WTC11 (cell line): ENCODE data around the gene ACOT2. TPM values are rescaled to one million over a fixed set of nuclear protein-coding genes. Genes with fewer than 3 reads are reported as not detected.

Source experiments
- ATAC-seq: fragments of 200-7000 bp; cut with Tn5 transposase; 2 replicates; pipeline ENCODE4 v1.10.0; 2021; ENCODE audit warnings: mild to moderate bottlenecking, moderate library complexity
- CTCF ChIA-PET: fragments of 300-600 bp; sonication (Branson Sonifier 250); formaldehyde crosslinking; loops from one replicate; lab custom pipeline; 2021; ENCODE audit warnings: antibody characterized with exemption; lab: Charles Lee
- POLR2A ChIA-PET: fragments of 350-600 bp; sonication (Branson Sonifier 250); formaldehyde crosslinking; loops from one replicate; lab custom pipeline; 2021; ENCODE audit warnings: antibody characterized with exemption; lab: Charles Lee
- DNase-seq: peaks from one replicate; pipeline ENCODE4 v3.0.0; 2021; ENCODE audit warnings: low spot score
- H3K27ac Mint-ChIP-seq: 2 replicates; pipeline ENCODE4 v1.8.0; 2021; ENCODE audit warnings: mixed read lengths
- H3K27me3 Mint-ChIP-seq: 2 replicates; pipeline ENCODE4 v1.8.0; 2021; ENCODE audit warnings: low read depth, mild to moderate bottlenecking, moderate library complexity, mixed read lengths
- H3K36me3 Mint-ChIP-seq: 2 replicates; pipeline ENCODE4 v1.8.0; 2021; ENCODE audit warnings: mixed read lengths
- H3K4me1 Mint-ChIP-seq: 2 replicates; pipeline ENCODE4 v1.8.0; 2022; ENCODE audit warnings: mixed read lengths
- H3K4me3 Mint-ChIP-seq: 2 replicates; pipeline ENCODE4 v1.8.0; 2021; ENCODE audit warnings: mild to moderate bottlenecking, moderate library complexity, mixed read lengths
- H3K9me3 Mint-ChIP-seq: 2 replicates; pipeline ENCODE4 v1.8.0; 2021; ENCODE audit warnings: mixed read lengths
- ATF1 ChIP-seq: sonication (generic); formaldehyde crosslinking; IDR thresholded peaks from 2 replicates; pipeline ENCODE4 v1.8.1; 2023; ENCODE audit warnings: mild to moderate bottlenecking, moderate library complexity, missing genetic modification reagents
- CREB1 ChIP-seq: sonication (generic); formaldehyde crosslinking; IDR thresholded peaks from 2 replicates; pipeline ENCODE4 v1.8.0; 2023; ENCODE audit warnings: mild to moderate bottlenecking, missing genetic modification reagents
- CREM ChIP-seq: sonication (generic); formaldehyde crosslinking; IDR thresholded peaks from 2 replicates; pipeline ENCODE4 v1.8.1; 2022; ENCODE audit warnings: mild to moderate bottlenecking, missing genetic modification reagents, moderate library complexity
- EMX1 ChIP-seq: fragments of 250-450 bp; sonication (Bioruptor Pico); IDR thresholded peaks from 2 replicates; pipeline ENCODE4 v1.8.0; 2021; ENCODE audit warnings: mild to moderate bottlenecking
- ESRRA ChIP-seq: sonication (generic); formaldehyde crosslinking; IDR thresholded peaks from 2 replicates; pipeline ENCODE4 v1.8.1; 2022; ENCODE audit warnings: mild to moderate bottlenecking, missing genetic modification reagents, borderline replicate concordance
- ETV6 ChIP-seq: sonication (generic); formaldehyde crosslinking; IDR thresholded peaks from 2 replicates; pipeline ENCODE4 v1.8.1; 2022; ENCODE audit warnings: mild to moderate bottlenecking, missing genetic modification reagents
- FOXK1 ChIP-seq: sonication (generic); formaldehyde crosslinking; IDR thresholded peaks from 2 replicates; pipeline ENCODE4 v1.8.0; 2022; ENCODE audit warnings: mild to moderate bottlenecking, moderate library complexity, missing genetic modification reagents
- FOXP1 ChIP-seq: sonication (generic); formaldehyde crosslinking; IDR thresholded peaks from 2 replicates; pipeline ENCODE4 v1.8.0; 2022; ENCODE audit warnings: missing genetic modification reagents, mild to moderate bottlenecking, moderate library complexity, borderline replicate concordance
- GABPB1 ChIP-seq: sonication (generic); formaldehyde crosslinking; IDR thresholded peaks from 2 replicates; pipeline ENCODE4 v1.8.1; 2023; ENCODE audit warnings: mild to moderate bottlenecking, missing genetic modification reagents
- IRF2 ChIP-seq: sonication (generic); formaldehyde crosslinking; IDR thresholded peaks from 2 replicates; pipeline ENCODE4 v1.8.0; 2022; ENCODE audit warnings: low read depth, missing genetic modification reagents, borderline replicate concordance
- MYBL2 ChIP-seq: sonication (generic); formaldehyde crosslinking; IDR thresholded peaks from 2 replicates; pipeline ENCODE4 v1.8.1; 2023; ENCODE audit warnings: mild to moderate bottlenecking, moderate library complexity, missing genetic modification reagents
- NFE2L1 ChIP-seq: sonication (generic); formaldehyde crosslinking; IDR thresholded peaks from 2 replicates; pipeline ENCODE4 v1.8.1; 2023; ENCODE audit warnings: missing genetic modification reagents
- NFYB ChIP-seq: sonication (generic); formaldehyde crosslinking; conservative IDR thresholded peaks from 2 replicates; pipeline ENCODE4 v1.8.0; 2022; ENCODE audit warnings: low read depth, missing genetic modification reagents
- SOX15 ChIP-seq: fragments of 250-450 bp; sonication (Bioruptor Pico); IDR thresholded peaks from 2 replicates; pipeline ENCODE4 v1.9.0; 2021; ENCODE audit warnings: mild to moderate bottlenecking
- SP1 ChIP-seq: sonication (generic); formaldehyde crosslinking; conservative IDR thresholded peaks from 2 replicates; pipeline ENCODE4 v1.8.1; 2022; ENCODE audit warnings: missing genetic modification reagents
- TCF7 ChIP-seq: sonication (generic); formaldehyde crosslinking; IDR thresholded peaks from 2 replicates; pipeline ENCODE4 v1.8.0; 2022; ENCODE audit warnings: mild to moderate bottlenecking, low read depth, missing genetic modification reagents, moderate library complexity
- TEAD1 ChIP-seq: sonication (generic); formaldehyde crosslinking; IDR thresholded peaks from 2 replicates; pipeline ENCODE4 v1.8.0; 2022; ENCODE audit warnings: mild to moderate bottlenecking, missing genetic modification reagents
- ZNF121 ChIP-seq: sonication (generic); formaldehyde crosslinking; IDR thresholded peaks from 2 replicates; pipeline ENCODE4 v1.8.0; 2023; ENCODE audit warnings: missing genetic modification reagents
- ZNF232 ChIP-seq: sonication (generic); formaldehyde crosslinking; IDR thresholded peaks from 2 replicates; pipeline ENCODE4 v1.8.0; 2022; ENCODE audit warnings: mild to moderate bottlenecking, missing genetic modification reagents
- total RNA-seq: library from RNA; stranded (reverse); gene quantifications from 3 replicates; pipeline ENCODE4 v1.2.3, GENCODE V29; 2021
- TF ChIP-seq, protein P1 (sequence below): sonication (generic); formaldehyde crosslinking; IDR thresholded peaks from 2 replicates; pipeline ENCODE4 v1.8.1; 2022; ENCODE audit warnings: mild to moderate bottlenecking, moderate library complexity, missing genetic modification reagents
- TF ChIP-seq, protein P2 (sequence below): sonication (generic); formaldehyde crosslinking; IDR thresholded peaks from 2 replicates; pipeline ENCODE4 v1.8.0; 2022; ENCODE audit warnings: mild to moderate bottlenecking, missing genetic modification reagents
- TF ChIP-seq, protein P3 (sequence below): sonication (generic); formaldehyde crosslinking; IDR thresholded peaks from 2 replicates; pipeline ENCODE4 v1.8.1; 2023; ENCODE audit warnings: mild to moderate bottlenecking, moderate library complexity, missing genetic modification reagents
- TF ChIP-seq, protein P4 (sequence below): sonication (generic); formaldehyde crosslinking; IDR thresholded peaks from 2 replicates; pipeline ENCODE4 v1.8.1; 2022; ENCODE audit warnings: low read depth, mild to moderate bottlenecking, moderate library complexity, missing genetic modification reagents, borderline replicate concordance
- TF ChIP-seq, protein P5 (sequence below): sonication (generic); formaldehyde crosslinking; IDR thresholded peaks from 2 replicates; pipeline ENCODE4 v1.8.0; 2022; ENCODE audit warnings: missing genetic modification reagents
- TF ChIP-seq, protein P6 (sequence below): sonication (generic); formaldehyde crosslinking; IDR thresholded peaks from 2 replicates; pipeline ENCODE4 v1.8.0; 2023; ENCODE audit warnings: missing genetic modification reagents
- TF ChIP-seq, protein P7 (sequence below): fragments of 250-450 bp; sonication (Bioruptor Pico); IDR thresholded peaks from 2 replicates; pipeline ENCODE4 v1.9.0; 2021; ENCODE audit warnings: moderate library complexity, mild to moderate bottlenecking, inconsistent platforms, borderline replicate concordance

ACOT2 gene
- total RNA-seq, 1 experiment from 2014 or later: 13.7 TPM

DNA sequence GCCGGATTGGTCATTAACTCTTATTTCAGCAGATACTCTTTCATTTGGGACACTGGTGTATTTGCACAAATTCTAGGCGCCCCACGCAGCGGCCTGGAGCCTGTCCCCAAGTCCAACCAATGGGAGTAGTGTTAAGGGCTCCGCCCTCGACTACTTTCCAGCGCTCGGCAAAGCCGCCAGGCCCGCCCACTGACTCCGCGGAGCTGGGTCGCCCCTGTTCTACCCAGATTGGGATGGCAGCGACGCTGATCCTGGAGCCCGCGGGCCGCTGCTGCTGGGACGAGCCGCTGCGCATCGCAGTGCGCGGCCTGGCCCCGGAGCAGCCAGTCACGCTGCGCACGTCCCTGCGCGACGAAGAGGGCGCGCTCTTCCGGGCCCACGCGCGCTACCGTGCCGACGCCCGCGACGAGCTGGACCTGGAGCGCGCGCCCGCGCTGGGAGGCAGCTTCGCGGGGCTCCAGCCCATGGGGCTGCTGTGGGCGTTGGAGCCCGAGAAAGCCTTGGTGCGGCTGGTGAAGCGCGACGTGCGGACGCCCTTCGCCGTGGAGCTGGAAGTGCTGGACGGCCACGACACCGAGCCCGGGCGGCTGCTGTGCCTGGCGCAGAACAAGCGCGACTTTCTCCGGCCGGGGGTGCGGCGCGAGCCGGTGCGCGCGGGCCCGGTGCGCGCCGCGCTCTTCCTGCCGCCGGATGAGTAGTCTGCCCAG, 43.5 kb downstream of the ACOT2 start, which contains the start of gene ACOT6:
Gene ACOT6 (plus strand): TSS at position 179 of the 707 bp plus-strand sequence. CDS start 55 bp downstream, at position 234.
- POLR2A ChIA-PET: interaction anchor here (0.6 to 1.7 kb wide), 7 partner anchors 11 to 476 kb away, joined by 3 to 6 read pairs (median 4); partner anchors contain the start of genes PSEN1 and RIOX1
- Mint-ChIP-seq H3K36me3 (peaks cover 5% of the 10 kb centered on the region), H3K4me3 (peak within 1 kb of the TSS; percentile 88), H3K27me3 (peaks cover 47% of the 10 kb centered on the region), H3K9me3 (peaks cover 3% of the 10 kb centered on the region; the same call in 1 of the 2 replicates), H3K4me1 (peaks cover 8% of the 10 kb centered on the region), H3K27ac (no peak within 1 kb of the TSS)
- CTCF ChIA-PET: interaction anchor here (0.8 to 1.9 kb wide), 9 partner anchors 10 to 116 kb away, joined by 3 to 16 read pairs (median 5); partner anchors contain the start of gene ACOT2
- peak; percentile 90 for DNase-seq
- TF ChIP-seq TCF7 (CRISPR knock-in tag) (peak; percentile 60; the same call in 1 of the 2 replicates), ZNF121 (no peak), NFE2L1 (CRISPR knock-in tag) (peak; percentile 71; the same call in 1 of the 2 replicates), CREB1 (CRISPR knock-in tag) (no peak), GABPB1 (CRISPR knock-in tag) (no peak), SP1 (CRISPR knock-in tag) (peak; percentile 76), ATF1 (CRISPR knock-in tag) (peak; percentile 52; the same call in 1 of the 2 replicates), ETV6 (CRISPR knock-in tag) (0 out of 2 replicates have a peak, but pooled peaks have one; percentile 32), SOX15 (no peak), FOXP1 (peak; percentile 78), CREM (0 out of 2 replicates have a peak, but pooled peaks have one; percentile 67), TEAD1 (CRISPR knock-in tag) (0 out of 2 replicates have a peak, but pooled peaks have one; percentile 10), ESRRA (CRISPR knock-in tag) (peak; percentile 78; the same call in 1 of the 2 replicates), IRF2 (no peak), MYBL2 (CRISPR knock-in tag) (peak; percentile 68; the same call in 1 of the 2 replicates), FOXK1 (CRISPR knock-in tag) (peak; percentile 55; the same call in 1 of the 2 replicates), ZNF232 (CRISPR knock-in tag) (0 out of 2 replicates have a peak, but pooled peaks have one; percentile 43), EMX1 (CRISPR knock-in tag) (peak; percentile 68; the same call in 1 of the 2 replicates), NFYB (CRISPR knock-in tag) (0 out of 2 replicates have a peak, but pooled peaks have one; percentile 29)
- TF ChIP-seq, protein P1, sequence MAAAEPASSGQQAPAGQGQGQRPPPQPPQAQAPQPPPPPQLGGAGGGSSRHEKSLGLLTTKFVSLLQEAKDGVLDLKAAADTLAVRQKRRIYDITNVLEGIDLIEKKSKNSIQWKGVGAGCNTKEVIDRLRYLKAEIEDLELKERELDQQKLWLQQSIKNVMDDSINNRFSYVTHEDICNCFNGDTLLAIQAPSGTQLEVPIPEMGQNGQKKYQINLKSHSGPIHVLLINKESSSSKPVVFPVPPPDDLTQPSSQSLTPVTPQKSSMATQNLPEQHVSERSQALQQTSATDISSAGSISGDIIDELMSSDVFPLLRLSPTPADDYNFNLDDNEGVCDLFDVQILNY (CRISPR knock-in tag): 0 out of 2 replicates have a peak, but pooled peaks have one; percentile 46
- TF ChIP-seq, protein P2, sequence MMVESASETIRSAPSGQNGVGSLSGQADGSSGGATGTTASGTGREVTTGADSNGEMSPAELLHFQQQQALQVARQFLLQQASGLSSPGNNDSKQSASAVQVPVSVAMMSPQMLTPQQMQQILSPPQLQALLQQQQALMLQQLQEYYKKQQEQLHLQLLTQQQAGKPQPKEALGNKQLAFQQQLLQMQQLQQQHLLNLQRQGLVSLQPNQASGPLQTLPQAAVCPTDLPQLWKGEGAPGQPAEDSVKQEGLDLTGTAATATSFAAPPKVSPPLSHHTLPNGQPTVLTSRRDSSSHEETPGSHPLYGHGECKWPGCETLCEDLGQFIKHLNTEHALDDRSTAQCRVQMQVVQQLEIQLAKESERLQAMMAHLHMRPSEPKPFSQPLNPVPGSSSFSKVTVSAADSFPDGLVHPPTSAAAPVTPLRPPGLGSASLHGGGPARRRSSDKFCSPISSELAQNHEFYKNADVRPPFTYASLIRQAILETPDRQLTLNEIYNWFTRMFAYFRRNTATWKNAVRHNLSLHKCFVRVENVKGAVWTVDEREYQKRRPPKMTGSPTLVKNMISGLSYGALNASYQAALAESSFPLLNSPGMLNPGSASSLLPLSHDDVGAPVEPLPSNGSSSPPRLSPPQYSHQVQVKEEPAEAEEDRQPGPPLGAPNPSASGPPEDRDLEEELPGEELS: 0 out of 2 replicates have a peak, but pooled peaks have one; percentile 50
- TF ChIP-seq, protein P3, sequence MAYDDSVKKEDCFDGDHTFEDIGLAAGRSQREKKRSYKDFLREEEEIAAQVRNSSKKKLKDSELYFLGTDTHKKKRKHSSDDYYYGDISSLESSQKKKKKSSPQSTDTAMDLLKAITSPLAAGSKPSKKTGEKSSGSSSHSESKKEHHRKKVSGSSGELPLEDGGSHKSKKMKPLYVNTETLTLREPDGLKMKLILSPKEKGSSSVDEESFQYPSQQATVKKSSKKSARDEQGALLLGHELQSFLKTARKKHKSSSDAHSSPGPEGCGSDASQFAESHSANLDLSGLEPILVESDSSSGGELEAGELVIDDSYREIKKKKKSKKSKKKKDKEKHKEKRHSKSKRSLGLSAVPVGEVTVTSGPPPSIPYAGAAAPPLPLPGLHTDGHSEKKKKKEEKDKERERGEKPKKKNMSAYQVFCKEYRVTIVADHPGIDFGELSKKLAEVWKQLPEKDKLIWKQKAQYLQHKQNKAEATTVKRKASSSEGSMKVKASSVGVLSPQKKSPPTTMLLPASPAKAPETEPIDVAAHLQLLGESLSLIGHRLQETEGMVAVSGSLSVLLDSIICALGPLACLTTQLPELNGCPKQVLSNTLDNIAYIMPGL (CRISPR knock-in tag): peak; percentile 81
- TF ChIP-seq, protein P4, sequence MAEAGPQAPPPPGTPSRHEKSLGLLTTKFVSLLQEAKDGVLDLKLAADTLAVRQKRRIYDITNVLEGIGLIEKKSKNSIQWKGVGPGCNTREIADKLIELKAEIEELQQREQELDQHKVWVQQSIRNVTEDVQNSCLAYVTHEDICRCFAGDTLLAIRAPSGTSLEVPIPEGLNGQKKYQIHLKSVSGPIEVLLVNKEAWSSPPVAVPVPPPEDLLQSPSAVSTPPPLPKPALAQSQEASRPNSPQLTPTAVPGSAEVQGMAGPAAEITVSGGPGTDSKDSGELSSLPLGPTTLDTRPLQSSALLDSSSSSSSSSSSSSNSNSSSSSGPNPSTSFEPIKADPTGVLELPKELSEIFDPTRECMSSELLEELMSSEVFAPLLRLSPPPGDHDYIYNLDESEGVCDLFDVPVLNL: 0 out of 2 replicates have a peak, but pooled peaks have one; percentile 37
- TF ChIP-seq, protein P5, sequence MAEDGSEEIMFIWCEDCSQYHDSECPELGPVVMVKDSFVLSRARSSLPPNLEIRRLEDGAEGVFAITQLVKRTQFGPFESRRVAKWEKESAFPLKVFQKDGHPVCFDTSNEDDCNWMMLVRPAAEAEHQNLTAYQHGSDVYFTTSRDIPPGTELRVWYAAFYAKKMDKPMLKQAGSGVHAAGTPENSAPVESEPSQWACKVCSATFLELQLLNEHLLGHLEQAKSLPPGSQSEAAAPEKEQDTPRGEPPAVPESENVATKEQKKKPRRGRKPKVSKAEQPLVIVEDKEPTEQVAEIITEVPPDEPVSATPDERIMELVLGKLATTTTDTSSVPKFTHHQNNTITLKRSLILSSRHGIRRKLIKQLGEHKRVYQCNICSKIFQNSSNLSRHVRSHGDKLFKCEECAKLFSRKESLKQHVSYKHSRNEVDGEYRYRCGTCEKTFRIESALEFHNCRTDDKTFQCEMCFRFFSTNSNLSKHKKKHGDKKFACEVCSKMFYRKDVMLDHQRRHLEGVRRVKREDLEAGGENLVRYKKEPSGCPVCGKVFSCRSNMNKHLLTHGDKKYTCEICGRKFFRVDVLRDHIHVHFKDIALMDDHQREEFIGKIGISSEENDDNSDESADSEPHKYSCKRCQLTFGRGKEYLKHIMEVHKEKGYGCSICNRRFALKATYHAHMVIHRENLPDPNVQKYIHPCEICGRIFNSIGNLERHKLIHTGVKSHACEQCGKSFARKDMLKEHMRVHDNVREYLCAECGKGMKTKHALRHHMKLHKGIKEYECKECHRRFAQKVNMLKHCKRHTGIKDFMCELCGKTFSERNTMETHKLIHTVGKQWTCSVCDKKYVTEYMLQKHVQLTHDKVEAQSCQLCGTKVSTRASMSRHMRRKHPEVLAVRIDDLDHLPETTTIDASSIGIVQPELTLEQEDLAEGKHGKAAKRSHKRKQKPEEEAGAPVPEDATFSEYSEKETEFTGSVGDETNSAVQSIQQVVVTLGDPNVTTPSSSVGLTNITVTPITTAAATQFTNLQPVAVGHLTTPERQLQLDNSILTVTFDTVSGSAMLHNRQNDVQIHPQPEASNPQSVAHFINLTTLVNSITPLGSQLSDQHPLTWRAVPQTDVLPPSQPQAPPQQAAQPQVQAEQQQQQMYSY: no peak
- TF ChIP-seq, protein P6, sequence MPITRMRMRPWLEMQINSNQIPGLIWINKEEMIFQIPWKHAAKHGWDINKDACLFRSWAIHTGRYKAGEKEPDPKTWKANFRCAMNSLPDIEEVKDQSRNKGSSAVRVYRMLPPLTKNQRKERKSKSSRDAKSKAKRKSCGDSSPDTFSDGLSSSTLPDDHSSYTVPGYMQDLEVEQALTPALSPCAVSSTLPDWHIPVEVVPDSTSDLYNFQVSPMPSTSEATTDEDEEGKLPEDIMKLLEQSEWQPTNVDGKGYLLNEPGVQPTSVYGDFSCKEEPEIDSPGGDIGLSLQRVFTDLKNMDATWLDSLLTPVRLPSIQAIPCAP (CRISPR knock-in tag): no peak
- TF ChIP-seq, protein P7, sequence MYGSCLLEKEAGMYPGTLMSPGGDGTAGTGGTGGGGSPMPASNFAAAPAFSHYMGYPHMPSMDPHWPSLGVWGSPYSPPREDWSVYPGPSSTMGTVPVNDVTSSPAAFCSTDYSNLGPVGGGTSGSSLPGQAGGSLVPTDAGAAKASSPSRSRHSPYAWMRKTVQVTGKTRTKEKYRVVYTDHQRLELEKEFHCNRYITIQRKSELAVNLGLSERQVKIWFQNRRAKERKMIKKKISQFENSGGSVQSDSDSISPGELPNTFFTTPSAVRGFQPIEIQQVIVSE (CRISPR knock-in tag): no peak
- peak; percentile 97 for ATAC-seq
